Stimulated activated CD8-positive, alpha-beta memory T cell treated with anti-CD3 and anti-CD28 coated beads, Interleukin-12 subunit alpha, Interleukin-12 subunit beta, amount 100 ng/mL, for 24 hours (primary cell): ENCODE measurements around the gene CYP4F2.
"Not testable (repeated sequence)": the region's sequence is repeated elsewhere in the genome, so short reads cannot be mapped to it uniquely, and the experiment has no call there.

ENCODE experiments used
- DNase-seq: peaks from one replicate; pipeline ENCODE4 v3.0.0-alpha.2; 2020; ENCODE audit errors: extremely low read depth

CYP4F2 gene

GRCh38 chr19:15897738-15898276, at the start of gene CYP4F2:
CYP4F2 (minus strand) TSS chr19:15898074; CDS start chr19:15897611, 463 bp downstream.
- no peak for DNase-seq

GRCh38 chr19:15945301-15945700, 47.4 kb upstream of the CYP4F2 start:
- DNase-seq = no peak

- no peak for DNase-seq
Measured at GRCh38 chr19:15944401-15944800, 46.5 kb upstream of the CYP4F2 start.

GRCh38 chr19:15937771-15938170, 39.9 kb upstream of the CYP4F2 start:
- DNase-seq = no peak

GRCh38 chr19:15936950-15937349, 39.1 kb upstream of the CYP4F2 start:
- no peak for DNase-seq

GRCh38 chr19:15936173-15936572, 38.3 kb upstream of the CYP4F2 start:
- DNase-seq = no peak

- DNase-seq = no peak
Measured at GRCh38 chr19:15935167-15935702, 37.4 kb upstream of the CYP4F2 start.

- DNase-seq = no peak
Measured at GRCh38 chr19:15934332-15935078, 36.6 kb upstream of the CYP4F2 start, which contains the start of gene CYP4F11. CYP4F11 (minus strand) TSS chr19:15934529; CDS start chr19:15934408, 121 bp downstream.

GRCh38 chr19:15933761-15934331, 36.0 kb upstream of the CYP4F2 start:
- not testable (repeated sequence) for DNase-seq

GRCh38 chr19:15928321-15928720, 30.4 kb upstream of the CYP4F2 start:
- no peak for DNase-seq

GRCh38 chr19:15926484-15926883, 28.6 kb upstream of the CYP4F2 start:
- no peak for DNase-seq

- no peak for DNase-seq
Measured at GRCh38 chr19:15923702-15924101, 25.8 kb upstream of the CYP4F2 start.

GRCh38 chr19:15922021-15922420, 24.1 kb upstream of the CYP4F2 start:
- no peak for DNase-seq

- no peak for DNase-seq
Measured at GRCh38 chr19:15919243-15919642, 21.4 kb upstream of the CYP4F2 start.

GRCh38 chr19:15915109-15915508, 17.2 kb upstream of the CYP4F2 start:
- DNase-seq = no peak

GRCh38 chr19:15913830-15914229, 16.0 kb upstream of the CYP4F2 start:
- DNase-seq = no peak

GRCh38 chr19:15913384-15913783, 15.5 kb upstream of the CYP4F2 start:
- no peak for DNase-seq

- DNase-seq = no peak
Measured at GRCh38 chr19:15911599-15912235, 13.8 kb upstream of the CYP4F2 start.

- DNase-seq = no peak
Measured at GRCh38 chr19:15905026-15905425, 7.2 kb upstream of the CYP4F2 start.

- DNase-seq = not testable (repeated sequence)
Measured at GRCh38 chr19:15902898-15903297, 5.0 kb upstream of the CYP4F2 start.

- DNase-seq = no peak
Measured at GRCh38 chr19:15902254-15902653, 4.4 kb upstream of the CYP4F2 start.

- no peak for DNase-seq
Measured at GRCh38 chr19:15900504-15900903, 2.6 kb upstream of the CYP4F2 start.
